Mucosa of rectum (tissue), 2 donors: ENCODE data around the gene RALGPS2.

ENCODE experiments used
- H3K27ac ChIP-seq, 2 donors: one replicate each; pipeline ENCODE4 v1.7.0; 2013; ENCODE audit warnings: inconsistent platforms in 2 of 2, low read depth in 2 of 2, low read length in 2 of 2
- H3K27me3 ChIP-seq, 2 donors: one replicate each; pipeline ENCODE4 v1.7.0; 2013; ENCODE audit warnings: low read length in 2 of 2; ENCODE audit not compliant: control insufficient read depth in 2 of 2, insufficient read depth in 2 of 2
- H3K36me3 ChIP-seq, 2 donors: one replicate each; pipeline ENCODE4 v1.7.0; 2013; ENCODE audit warnings: low read length in 2 of 2; ENCODE audit not compliant: control insufficient read depth in 2 of 2, insufficient read depth in 2 of 2
- H3K4me1 ChIP-seq, 2 donors: one replicate each; pipeline ENCODE4 v1.7.0; 2013; ENCODE audit warnings: low read length in 2 of 2, mild to moderate bottlenecking in 1 of 2; ENCODE audit not compliant: control insufficient read depth in 2 of 2, insufficient read depth in 2 of 2
- H3K4me3 ChIP-seq, 2 donors: one replicate each; pipeline ENCODE4 v1.7.0; 2013; ENCODE audit warnings: low read length in 2 of 2
- H3K9ac ChIP-seq, 2 donors: one replicate each; pipeline ENCODE4 v1.7.0; 2013; ENCODE audit warnings: low read length in 2 of 2, low read depth in 1 of 2, mild to moderate bottlenecking in 1 of 2
- H3K9me3 ChIP-seq, 2 donors: one replicate each; pipeline ENCODE4 v1.7.0; 2013; ENCODE audit warnings: low read length in 2 of 2; ENCODE audit not compliant: control insufficient read depth in 2 of 2
- donor health status: healthy.
- donor health status: Normal muscosa, but diverticular disease.

RALGPS2 gene

GRCh38 chr1:178802873-178803272 lies 77.8 kb downstream of the RALGPS2 start:
- H3K27me3 ChIP-seq = no peaks in the 10 kb centered on the region
- no peaks in the 10 kb centered on the region for H3K4me1 ChIP-seq
- H3K9ac ChIP-seq = no peak overlapping the region
- H3K36me3 ChIP-seq = peaks cover 0 to 9% of the 10 kb centered on the region in 2 donors
- H3K4me3 ChIP-seq = no peak overlapping the region
- no peak overlapping the region for H3K27ac ChIP-seq
- no peaks in the 10 kb centered on the region for H3K9me3 ChIP-seq

GRCh38 chr1:178806665-178807300 lies 81.7 kb downstream of the RALGPS2 start:
- H3K27ac ChIP-seq = no peak overlapping the region
- H3K4me1 ChIP-seq = no peaks in the 10 kb centered on the region
- no peak overlapping the region for H3K9ac ChIP-seq
- H3K9me3 ChIP-seq = no peaks in the 10 kb centered on the region
- H3K36me3 ChIP-seq = peaks cover 5 to 9% of the 10 kb centered on the region in 2 donors
- H3K4me3 ChIP-seq = no peak overlapping the region
- no peaks in the 10 kb centered on the region for H3K27me3 ChIP-seq

GRCh38 chr1:178808529-178808928 lies 83.5 kb downstream of the RALGPS2 start:
- Histone ChIP-seq H3K9me3 (no peaks in the 10 kb centered on the region), H3K4me3 (no peak overlapping the region), H3K9ac (no peak overlapping the region), H3K4me1 (no peaks in the 10 kb centered on the region), H3K27ac (no peak overlapping the region), H3K27me3 (no peaks in the 10 kb centered on the region), H3K36me3 (peaks cover 5 to 8% of the 10 kb centered on the region in 2 donors)

GRCh38 chr1:178810585-178810984 lies 85.5 kb downstream of the RALGPS2 start:
- no peak overlapping the region for H3K27ac ChIP-seq
- no peaks in the 10 kb centered on the region for H3K9me3 ChIP-seq
- no peaks in the 10 kb centered on the region for H3K4me1 ChIP-seq
- no peak overlapping the region for H3K4me3 ChIP-seq
- H3K36me3 ChIP-seq = peaks cover 5 to 8% of the 10 kb centered on the region in 2 donors
- H3K9ac ChIP-seq = no peak overlapping the region
- H3K27me3 ChIP-seq = no peaks in the 10 kb centered on the region

- Histone ChIP-seq H3K9me3 (no peaks in the 10 kb centered on the region), H3K27me3 (no peaks in the 10 kb centered on the region), H3K36me3 (no peaks in the 10 kb centered on the region), H3K4me3 (no peak overlapping the region), H3K4me1 (no peaks in the 10 kb centered on the region), H3K27ac (no peak overlapping the region), H3K9ac (no peak overlapping the region)
These were observed 93.4 kb downstream of the RALGPS2 start for GRCh38 chr1:178818416-178818815.

DNA sequence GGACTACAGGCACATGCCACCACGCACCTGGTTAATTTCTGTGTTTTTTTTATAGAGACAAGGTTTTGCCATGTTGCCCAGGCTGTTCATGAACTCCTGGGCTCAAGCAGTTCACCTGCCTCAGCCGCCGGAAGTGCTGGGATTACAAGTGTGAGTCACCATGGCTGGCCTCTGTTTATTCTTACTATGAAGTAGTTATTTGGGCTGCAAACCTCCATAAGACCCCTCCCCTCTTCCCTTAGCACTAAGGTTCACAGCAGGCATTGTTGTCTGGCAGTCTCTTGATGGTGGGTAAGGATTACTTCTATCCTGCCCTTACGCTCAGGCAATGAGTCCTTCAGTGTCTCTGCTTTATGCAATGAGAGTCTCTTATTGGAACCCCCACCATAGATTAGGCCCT lies 94.1 kb downstream of the RALGPS2 start:
- H3K4me3 ChIP-seq = no peak overlapping the region
- H3K36me3 ChIP-seq = no peaks in the 10 kb centered on the region
- no peaks in the 10 kb centered on the region for H3K4me1 ChIP-seq
- H3K27me3 ChIP-seq = no peaks in the 10 kb centered on the region
- H3K27ac ChIP-seq = no peak overlapping the region
- no peaks in the 10 kb centered on the region for H3K9me3 ChIP-seq
- no peak overlapping the region for H3K9ac ChIP-seq

GRCh38 chr1:178821134-178821866 lies 96.3 kb downstream of the RALGPS2 start:
- Histone ChIP-seq H3K9ac (no peak overlapping the region), H3K9me3 (no peaks in the 10 kb centered on the region), H3K27ac (no peak overlapping the region), H3K36me3 (no peaks in the 10 kb centered on the region), H3K4me3 (no peak overlapping the region), H3K27me3 (no peaks in the 10 kb centered on the region), H3K4me1 (no peaks in the 10 kb centered on the region)

- H3K4me3 ChIP-seq = no peak overlapping the region
- H3K27me3 ChIP-seq = no peaks in the 10 kb centered on the region
- no peaks in the 10 kb centered on the region for H3K36me3 ChIP-seq
- no peak overlapping the region for H3K9ac ChIP-seq
- H3K27ac ChIP-seq = no peak overlapping the region
- H3K4me1 ChIP-seq = no peaks in the 10 kb centered on the region
- no peaks in the 10 kb centered on the region for H3K9me3 ChIP-seq
These were observed 100.1 kb downstream of the RALGPS2 start for GRCh38 chr1:178825167-178825566.

GRCh38 chr1:178844436-178844835 lies 119.4 kb downstream of the RALGPS2 start:
- no peak overlapping the region for H3K27ac ChIP-seq
- no peaks in the 10 kb centered on the region for H3K4me1 ChIP-seq
- H3K9ac ChIP-seq = no peak overlapping the region
- H3K4me3 ChIP-seq = no peak overlapping the region
- no peaks in the 10 kb centered on the region for H3K27me3 ChIP-seq
- no peaks in the 10 kb centered on the region for H3K9me3 ChIP-seq
- no peaks in the 10 kb centered on the region for H3K36me3 ChIP-seq

- no peak overlapping the region for H3K27ac ChIP-seq
- H3K27me3 ChIP-seq = no peaks in the 10 kb centered on the region
- H3K4me1 ChIP-seq = no peaks in the 10 kb centered on the region
- no peak overlapping the region for H3K4me3 ChIP-seq
- H3K36me3 ChIP-seq = no peaks in the 10 kb centered on the region
- no peak overlapping the region for H3K9ac ChIP-seq
- no peaks in the 10 kb centered on the region for H3K9me3 ChIP-seq
These were observed 121.3 kb downstream of the RALGPS2 start for GRCh38 chr1:178846306-178846705.
